Lower lobe of right lung (tissue), 2 donors: ENCODE data around the gene AKAP6. TPM values are rescaled to one million over a fixed set of nuclear protein-coding genes. Genes with fewer than 3 reads are reported as not detected.
A peak's percentile ranks its signal among the peaks of the same experiment; 100 is the strongest.

ENCODE experiments used
- ATAC-seq, 2 donors: fragments of 200-7000 bp; cut with Tn5 transposase; one replicate each; pipeline ENCODE4 v1.9.1; 2020 to 2022; ENCODE audit warnings: mild to moderate bottlenecking in 2 of 2, moderate library complexity in 2 of 2
- DNase-seq: peaks from one replicate; pipeline ENCODE4 v3.0.0-alpha.2; 2020
- H3K27ac ChIP-seq: fragments of 200-600 bp; one replicate; pipeline ENCODE4 v1.8.0; 2022
- H3K27me3 ChIP-seq: fragments of 200-600 bp; one replicate; pipeline ENCODE4 v1.8.0; 2022; ENCODE audit warnings: low read depth
- H3K36me3 ChIP-seq: fragments of 200-600 bp; one replicate; pipeline ENCODE4 v1.8.0; 2022; ENCODE audit warnings: mild to moderate bottlenecking
- H3K4me1 ChIP-seq: fragments of 200-600 bp; one replicate; pipeline ENCODE4 v1.8.0; 2022
- H3K4me3 ChIP-seq: fragments of 200-600 bp; one replicate; pipeline ENCODE4 v1.8.0; 2022; ENCODE audit warnings: mild to moderate bottlenecking
- H3K9me3 ChIP-seq: fragments of 200-600 bp; one replicate; pipeline ENCODE4 v1.8.0; 2022
- CTCF ChIP-seq: fragments of 200-600 bp; IDR thresholded peaks from one replicate; pipeline ENCODE4 v1.8.0; 2022; ENCODE audit warnings: antibody characterized with exemption, mild to moderate bottlenecking
- intact Hi-C: fragments of 100-400 bp; cut with DNase I; formaldehyde crosslinking; loops from one replicate; pipeline ENCODE4 v1.11.0; 2022
- total RNA-seq: library from RNA; stranded (reverse); fragmentation: NEBNext Ultra II Directional; extraction: Animal tissue kit (Norgen Biotek cat#: 25700); gene quantifications from one replicate; pipeline ENCODE4 v1.2.1, GENCODE V29; 2021
- donor health status: DM: no; HTN: yes; CAD: no; lungs with severe emphysema.

Gene AKAP6
- total RNA-seq, 1 donor from 2014 or later = 8.6 TPM

GRCh38 chr14:32408018-32408417 lies 78.9 kb downstream of the AKAP6 start:
- ATAC-seq = no peak
- Histone ChIP-seq H3K4me1 (no peaks in the 10 kb centered on the region), H3K27ac (no peak overlapping the region), H3K4me3 (no peak overlapping the region), H3K27me3 (no peaks in the 10 kb centered on the region), H3K9me3 (no peaks in the 10 kb centered on the region), H3K36me3 (no peaks in the 10 kb centered on the region)
- intact Hi-C loops = no loop called here
- no peak for TF ChIP-seq CTCF
- DNase-seq = no peak

- intact Hi-C loops = no loop called here
- H3K27me3 ChIP-seq = no peaks in the 10 kb centered on the region
- ATAC-seq = no peak
- no peak for TF ChIP-seq CTCF
- H3K27ac ChIP-seq = no peak overlapping the region
- H3K4me3 ChIP-seq = no peak overlapping the region
- H3K36me3 ChIP-seq = no peaks in the 10 kb centered on the region
- no peaks in the 10 kb centered on the region for H3K4me1 ChIP-seq
- DNase-seq = no peak
- no peaks in the 10 kb centered on the region for H3K9me3 ChIP-seq
These were observed 83.0 kb downstream of the AKAP6 start for GRCh38 chr14:32412103-32412502.

- intact Hi-C loops = no loop called here
- ATAC-seq = no peak
These were observed 83.4 kb downstream of the AKAP6 start for GRCh38 chr14:32412532-32412931.

GRCh38 chr14:32413967-32414640 lies 85.0 kb downstream of the AKAP6 start:
- Histone ChIP-seq H3K27me3 (no peaks in the 10 kb centered on the region), H3K27ac (no peak overlapping the region), H3K4me1 (no peaks in the 10 kb centered on the region), H3K4me3 (no peak overlapping the region), H3K36me3 (no peaks in the 10 kb centered on the region), H3K9me3 (no peaks in the 10 kb centered on the region)
- intact Hi-C loops = no loop called here
- ATAC-seq = peak in 1 of 2 donors; percentile 23
- no peak for TF ChIP-seq CTCF
- no peak for DNase-seq

More at GRCh38 chr14:32412532-32412931, 83.4 kb downstream of the AKAP6 start:
- Histone ChIP-seq H3K27ac (no peak overlapping the region), H3K36me3 (no peaks in the 10 kb centered on the region), H3K9me3 (no peaks in the 10 kb centered on the region), H3K4me3 (no peak overlapping the region), H3K4me1 (no peaks in the 10 kb centered on the region), H3K27me3 (no peaks in the 10 kb centered on the region)
- DNase-seq = no peak
- TF ChIP-seq CTCF = no peak

- Histone ChIP-seq H3K36me3 (no peaks in the 10 kb centered on the region), H3K4me3 (no peak overlapping the region), H3K27me3 (no peaks in the 10 kb centered on the region), H3K27ac (no peak overlapping the region), H3K9me3 (no peaks in the 10 kb centered on the region), H3K4me1 (no peaks in the 10 kb centered on the region)
- intact Hi-C loops = no loop called here
- TF ChIP-seq CTCF = no peak
- no peak for DNase-seq
- ATAC-seq = no peak
These were observed 85.7 kb downstream of the AKAP6 start for GRCh38 chr14:32414808-32415255.
